ENCODE data around the gene SLC22A23. TPM values are rescaled to one million over a fixed set of nuclear protein-coding genes. Genes with fewer than 3 reads are reported as not detected.

The SLC22A23 gene
- total RNA-seq, 1 donor from 2014 or later, result 19.2 TPM

DNA sequence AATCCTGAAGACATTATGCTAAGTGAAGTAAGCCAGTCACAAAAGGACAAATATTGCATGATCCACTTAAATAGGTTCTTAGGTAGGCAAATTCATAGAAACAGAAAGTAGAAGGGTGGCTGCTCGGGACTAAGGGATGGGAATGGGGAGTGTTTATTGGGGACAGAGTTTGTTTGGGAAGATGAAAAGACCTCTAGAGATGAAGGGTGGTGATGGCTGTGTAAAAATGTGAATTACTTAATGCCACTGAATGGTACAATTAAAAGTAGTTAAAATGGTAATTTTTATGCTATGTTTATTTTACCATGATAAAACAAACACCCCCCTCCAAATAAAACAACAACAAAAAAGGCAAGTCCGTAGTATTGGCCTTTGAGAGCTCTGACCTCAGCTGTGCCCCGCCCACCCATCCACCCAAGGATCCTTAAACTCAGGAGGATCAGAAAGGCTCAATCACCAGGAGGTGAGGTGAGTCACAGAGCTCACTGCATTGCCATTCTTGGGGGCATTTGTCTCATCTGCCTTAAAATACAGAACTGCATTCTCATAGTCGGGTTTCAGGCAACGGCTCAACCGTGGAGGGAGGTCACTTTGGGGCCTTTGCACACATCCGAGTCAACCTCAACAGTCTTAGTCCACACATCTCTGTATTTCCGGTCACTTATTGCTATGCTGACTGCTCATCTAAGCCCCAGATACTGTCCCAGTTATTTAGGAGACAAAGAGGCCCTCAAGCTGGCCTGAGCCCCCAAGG, 96.7 kb downstream of the SLC22A23 start:
- Histone ChIP-seq H3K4me3 (no peak overlapping the region), H3K27me3 (no peaks in the 10 kb centered on the region), H3K27ac (no peak overlapping the region), H3K9me3 (no peaks in the 10 kb centered on the region), H3K36me3 (no peaks in the 10 kb centered on the region), H3K4me1 (peaks cover 21% of the 10 kb centered on the region)
- DNase-seq (no peak), ATAC-seq (no peak)
- intact Hi-C loops (cut with DNase I), result no loop called here
- TF ChIP-seq, protein P1, sequence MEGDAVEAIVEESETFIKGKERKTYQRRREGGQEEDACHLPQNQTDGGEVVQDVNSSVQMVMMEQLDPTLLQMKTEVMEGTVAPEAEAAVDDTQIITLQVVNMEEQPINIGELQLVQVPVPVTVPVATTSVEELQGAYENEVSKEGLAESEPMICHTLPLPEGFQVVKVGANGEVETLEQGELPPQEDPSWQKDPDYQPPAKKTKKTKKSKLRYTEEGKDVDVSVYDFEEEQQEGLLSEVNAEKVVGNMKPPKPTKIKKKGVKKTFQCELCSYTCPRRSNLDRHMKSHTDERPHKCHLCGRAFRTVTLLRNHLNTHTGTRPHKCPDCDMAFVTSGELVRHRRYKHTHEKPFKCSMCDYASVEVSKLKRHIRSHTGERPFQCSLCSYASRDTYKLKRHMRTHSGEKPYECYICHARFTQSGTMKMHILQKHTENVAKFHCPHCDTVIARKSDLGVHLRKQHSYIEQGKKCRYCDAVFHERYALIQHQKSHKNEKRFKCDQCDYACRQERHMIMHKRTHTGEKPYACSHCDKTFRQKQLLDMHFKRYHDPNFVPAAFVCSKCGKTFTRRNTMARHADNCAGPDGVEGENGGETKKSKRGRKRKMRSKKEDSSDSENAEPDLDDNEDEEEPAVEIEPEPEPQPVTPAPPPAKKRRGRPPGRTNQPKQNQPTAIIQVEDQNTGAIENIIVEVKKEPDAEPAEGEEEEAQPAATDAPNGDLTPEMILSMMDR (IDR thresholded peaks at IDR 0.05), result no peak

DNA sequence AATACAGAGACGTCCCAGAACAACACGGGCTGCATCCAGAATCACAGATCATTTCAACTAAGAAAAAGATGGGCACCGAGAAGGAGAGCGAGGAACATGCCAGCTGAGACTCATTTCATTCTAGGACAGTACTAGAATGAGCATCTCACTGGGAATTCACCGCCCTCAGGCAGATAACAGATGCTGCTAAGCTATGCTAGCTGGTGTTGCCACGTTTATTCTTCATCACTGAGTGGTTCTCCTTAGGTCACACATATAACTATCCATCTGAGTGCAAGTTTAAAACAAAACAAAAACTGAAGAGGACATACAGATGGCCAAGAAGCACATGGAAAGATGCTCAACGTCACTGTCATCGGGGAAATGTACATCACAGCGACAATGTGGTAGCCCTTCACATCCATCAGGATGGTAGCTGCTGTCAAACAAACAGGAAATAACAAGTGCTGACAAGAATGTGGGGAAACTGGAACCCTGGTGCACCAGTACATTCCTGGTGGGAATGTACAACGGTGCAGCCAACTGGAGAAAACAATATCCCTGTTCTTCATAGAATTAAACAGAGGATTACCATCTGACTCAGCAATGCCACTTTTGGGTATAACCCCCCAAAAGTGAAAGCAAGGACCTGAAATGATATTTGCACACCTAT, 97.6 kb downstream of the SLC22A23 start:
- DNase-seq, result no peak
- Histone ChIP-seq H3K4me3 (no peak overlapping the region), H3K36me3 (no peaks in the 10 kb centered on the region), H3K27ac (no peak overlapping the region), H3K9me3 (no peaks in the 10 kb centered on the region), H3K4me1 (peaks cover 21% of the 10 kb centered on the region), H3K27me3 (no peaks in the 10 kb centered on the region)
- ATAC-seq, result no peak
- TF ChIP-seq, protein P1 (IDR thresholded peaks at IDR 0.05), result no peak
- intact Hi-C loops (cut with DNase I), result no loop called here

DNA sequence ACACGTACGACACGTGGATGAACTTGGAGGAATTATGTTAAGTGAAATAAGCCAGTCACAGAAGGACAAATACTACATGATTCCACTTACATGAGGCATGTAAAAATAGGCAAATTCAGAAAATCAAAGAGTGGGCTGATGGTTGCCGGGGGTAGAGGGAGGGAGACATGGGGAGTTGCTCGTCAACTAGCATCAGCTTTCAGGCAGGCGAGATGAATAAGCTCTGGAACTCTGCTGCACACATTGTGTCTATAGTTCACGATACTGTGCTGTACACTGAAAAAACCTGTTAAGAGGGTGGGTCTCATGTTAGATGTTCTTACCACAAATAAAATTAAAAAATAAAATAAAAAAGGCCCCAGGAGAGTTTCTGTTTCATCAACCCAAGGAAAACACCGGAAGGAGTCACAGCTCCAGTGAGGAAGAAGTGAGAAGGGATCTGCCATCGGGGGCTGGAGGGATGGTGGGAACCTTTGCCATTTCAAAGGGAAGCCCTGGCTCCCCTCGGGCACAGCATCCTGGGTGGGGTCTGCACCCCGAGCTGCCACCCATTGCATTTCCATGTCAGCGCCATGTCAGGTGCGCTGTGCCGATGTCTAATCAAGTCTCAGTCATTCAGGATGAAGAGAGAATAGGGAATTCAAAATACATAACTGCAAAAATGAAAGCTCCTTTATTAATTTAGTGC, 98.3 kb downstream of the SLC22A23 start:
- H3K4me1 ChIP-seq, result peaks cover 21% of the 10 kb centered on the region
- DNase-seq (no peak), ATAC-seq (no peak)
- no peaks in the 10 kb centered on the region for H3K36me3 ChIP-seq
- H3K4me3 ChIP-seq, result no peak overlapping the region
- H3K9me3 ChIP-seq, result no peaks in the 10 kb centered on the region
- TF ChIP-seq, protein P1 (IDR thresholded peaks at IDR 0.05), result no peak
- H3K27ac ChIP-seq, result no peak overlapping the region
- intact Hi-C loops (cut with DNase I), result no loop called here
- no peaks in the 10 kb centered on the region for H3K27me3 ChIP-seq

DNA sequence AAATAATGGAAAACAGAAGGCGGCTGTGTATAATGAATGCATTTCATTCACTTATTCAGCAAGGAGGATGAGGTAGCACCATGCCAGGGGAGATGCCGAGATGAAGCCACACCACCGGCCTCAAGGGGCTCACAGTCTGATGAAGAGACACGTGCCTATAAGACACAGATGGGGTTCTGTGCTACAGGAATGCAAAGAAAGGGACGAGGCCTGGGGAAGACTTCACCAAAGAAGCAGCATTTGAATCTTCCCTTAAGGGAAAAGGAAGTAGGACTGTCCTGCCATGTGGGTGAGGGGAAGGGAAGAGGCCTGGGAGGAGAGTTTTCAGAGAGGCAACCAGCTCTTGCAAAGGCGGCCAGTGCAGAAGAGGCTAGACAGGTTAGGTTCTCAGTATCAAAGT, 99.2 kb downstream of the SLC22A23 start:
- ATAC-seq (no peak), DNase-seq (no peak)
- no peak overlapping the region for H3K27ac ChIP-seq
- no peak overlapping the region for H3K4me3 ChIP-seq
- intact Hi-C loops (cut with DNase I), result no loop called here
- H3K9me3 ChIP-seq, result no peaks in the 10 kb centered on the region
- H3K4me1 ChIP-seq, result peaks cover 21% of the 10 kb centered on the region
- no peaks in the 10 kb centered on the region for H3K27me3 ChIP-seq
- H3K36me3 ChIP-seq, result no peaks in the 10 kb centered on the region
- TF ChIP-seq, protein P1 (IDR thresholded peaks at IDR 0.05), result no peak

DNA sequence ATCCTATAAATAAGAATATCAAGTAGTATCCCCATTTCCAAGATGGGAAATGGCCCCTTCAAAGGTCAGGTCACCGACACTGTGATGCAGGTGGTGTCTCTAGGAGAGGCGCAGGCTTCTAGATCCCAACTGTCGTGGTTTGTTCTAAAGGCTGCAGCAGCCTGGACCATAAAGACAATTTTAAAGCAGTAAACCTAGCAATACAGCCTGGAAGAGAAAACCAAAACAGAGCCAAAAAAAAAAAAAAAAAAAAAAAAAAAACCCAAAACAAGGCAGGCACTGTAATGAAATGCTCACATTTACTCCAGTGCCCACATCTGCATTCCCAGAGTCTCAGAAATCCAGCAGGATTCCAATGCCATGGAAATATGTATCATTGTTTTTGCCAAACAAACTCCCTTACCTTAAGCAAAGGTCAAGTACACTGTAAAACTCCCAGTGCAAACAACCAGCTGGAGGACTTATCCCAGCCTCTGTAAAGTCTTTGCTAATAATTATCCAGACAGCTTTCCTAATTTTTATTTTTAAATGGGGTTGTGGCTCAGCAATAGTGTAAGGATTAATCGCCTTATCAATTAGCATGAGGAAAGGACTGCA, 99.9 kb downstream of the SLC22A23 start:
- Histone ChIP-seq H3K9me3 (no peaks in the 10 kb centered on the region), H3K27me3 (no peaks in the 10 kb centered on the region), H3K4me3 (no peak overlapping the region), H3K36me3 (no peaks in the 10 kb centered on the region), H3K4me1 (peaks cover 21% of the 10 kb centered on the region), H3K27ac (peak overlapping the region; percentile 93)
- intact Hi-C loops (cut with DNase I), result no loop called here
- ATAC-seq (peak; percentile 41), DNase-seq (no peak)
- TF ChIP-seq, protein P1 (IDR thresholded peaks at IDR 0.05), result no peak
